Trophoblast cell (in vitro differentiated cells and primary cell): ENCODE measurements around the gene THY1.

Source experiments
- DNase-seq, 2 donors: peaks; one replicate each; pipeline ENCODE4 v3.0.0-alpha.2; 2016
- H2AFZ ChIP-seq: 2 replicates; pipeline ENCODE4 v1.6.1; 2013; ENCODE audit warnings: low read length, moderate library complexity, mild to moderate bottlenecking; ENCODE audit not compliant: insufficient read depth, poor library complexity
- H2AK5ac ChIP-seq: 2 replicates; pipeline ENCODE4 v1.6.1; 2013; ENCODE audit warnings: mild to moderate bottlenecking, low read length
- H2BK120ac ChIP-seq: 2 replicates; pipeline ENCODE4 v1.6.1; 2013; ENCODE audit warnings: low read length, mild to moderate bottlenecking, moderate library complexity; ENCODE audit not compliant: insufficient read depth, poor library complexity
- H2BK12ac ChIP-seq: 2 replicates; pipeline ENCODE4 v1.6.1; 2013; ENCODE audit warnings: mild to moderate bottlenecking, low read length, moderate library complexity
- H2BK5ac ChIP-seq: 2 replicates; pipeline ENCODE4 v1.6.1; 2013; ENCODE audit warnings: low read length, low read depth, moderate library complexity, mild to moderate bottlenecking; ENCODE audit not compliant: poor library complexity
- H3K14ac ChIP-seq: 2 replicates; pipeline ENCODE4 v1.6.1; 2013; ENCODE audit warnings: mild to moderate bottlenecking, low read length
- H3K18ac ChIP-seq: 2 replicates; pipeline ENCODE4 v1.6.1; 2013; ENCODE audit warnings: mild to moderate bottlenecking, low read length
- H3K23ac ChIP-seq: 2 replicates; pipeline ENCODE4 v1.6.1; 2013; ENCODE audit warnings: low read length
- H3K27ac ChIP-seq: 2 replicates; pipeline ENCODE4 v1.5.1; 2013; ENCODE audit warnings: low read depth, mild to moderate bottlenecking, inconsistent platforms, low read length, moderate library complexity
- H3K27me3 ChIP-seq: 2 replicates; pipeline ENCODE4 v1.6.1; 2013; ENCODE audit warnings: inconsistent platforms, mild to moderate bottlenecking, low read length, moderate library complexity; ENCODE audit not compliant: insufficient read depth
- H3K36me3 ChIP-seq, 2 experiments: 1 replicate in 1 of 2; 2 replicates in 1 of 2; pipeline ENCODE4 v1.6.1; 2013; ENCODE audit warnings: low read length in 2 of 2, mild to moderate bottlenecking in 2 of 2, moderate library complexity in 1 of 2; ENCODE audit not compliant: insufficient read depth in 2 of 2, control insufficient read depth in 1 of 2
- H3K4ac ChIP-seq: 2 replicates; pipeline ENCODE4 v1.6.1; 2013; ENCODE audit warnings: low read depth, mild to moderate bottlenecking, low read length, moderate library complexity
- H3K4me1 ChIP-seq, 2 experiments: 1 replicate in 1 of 2; 2 replicates in 1 of 2; pipeline ENCODE4 v1.6.1; 2013; ENCODE audit warnings: low read length in 2 of 2, mild to moderate bottlenecking in 2 of 2, moderate library complexity in 1 of 2; ENCODE audit not compliant: insufficient read depth in 2 of 2, control insufficient read depth in 1 of 2
- H3K4me2 ChIP-seq: 2 replicates; pipeline ENCODE4 v1.6.1; 2013; ENCODE audit warnings: inconsistent platforms, mild to moderate bottlenecking, low read length, moderate library complexity
- H3K4me3 ChIP-seq: 2 replicates; pipeline ENCODE4 v1.5.1; 2013; ENCODE audit warnings: mild to moderate bottlenecking, low read depth, low read length, inconsistent platforms
- H3K79me1 ChIP-seq: one replicate; pipeline ENCODE4 v1.6.1; 2013; ENCODE audit warnings: low read length
- H3K79me2 ChIP-seq: 2 replicates; pipeline ENCODE4 v1.6.1; 2013; ENCODE audit warnings: low read length, mild to moderate bottlenecking; ENCODE audit not compliant: control insufficient read depth, insufficient read depth, poor library complexity
- H3K9ac ChIP-seq: 2 replicates; pipeline ENCODE4 v1.6.1; 2013; ENCODE audit warnings: mild to moderate bottlenecking, low read length
- H3K9me3 ChIP-seq: 2 replicates; pipeline ENCODE4 v1.6.1; 2013; ENCODE audit warnings: low read depth, mild to moderate bottlenecking, control low read depth, inconsistent platforms, low read length; ENCODE audit not compliant: insufficient read depth
- H4K12ac ChIP-seq: 2 replicates; pipeline ENCODE4 v1.6.1; 2013; ENCODE audit warnings: low read depth, mild to moderate bottlenecking, low read length, moderate library complexity
- H4K8ac ChIP-seq: 2 replicates; pipeline ENCODE4 v1.6.1; 2013; ENCODE audit warnings: low read depth, mild to moderate bottlenecking, low read length, moderate library complexity
- H4K91ac ChIP-seq: one replicate; pipeline ENCODE4 v1.6.1; 2013; ENCODE audit warnings: low read depth, mild to moderate bottlenecking, low read length, moderate library complexity
- WGBS: extraction: QIAGEN DNeasy Blood & Tissue Kit; methylation state at CpG from one replicate; pipeline ENCODE4 v1.1.7; 2013; ENCODE audit warnings: missing lambda C conversion rate; ENCODE audit not compliant: insufficient read length, insufficient coverage; ENCODE audit errors: extremely low coverage; 5-methylcytosine and 5-hydroxymethylcytosine counted together

THY1 gene

DNA sequence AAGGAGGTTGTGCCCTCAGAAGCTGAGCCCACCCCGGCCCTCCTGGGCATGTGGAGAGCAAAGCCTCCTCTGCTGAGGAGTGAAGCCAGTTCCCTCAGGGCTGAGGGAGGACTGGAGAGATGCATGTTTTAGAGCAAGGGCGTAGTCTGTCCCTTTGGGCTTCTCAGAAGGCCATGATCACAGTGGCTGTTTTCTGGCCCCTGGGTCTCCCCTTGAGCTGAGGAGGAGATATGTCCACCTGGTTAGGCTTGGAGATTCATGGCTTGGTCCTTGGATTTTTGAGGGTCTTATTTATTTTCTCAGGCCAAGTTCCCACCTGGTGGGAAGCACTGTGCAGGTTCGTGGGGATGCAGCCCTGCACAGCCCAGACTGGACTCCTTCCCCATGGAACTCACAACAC is 46.5 kb upstream of the THY1 start:
- Histone ChIP-seq H3K4me1 (no peaks in the 10 kb centered on the region), H3K4ac (no peak overlapping the region), H3K14ac (no peak overlapping the region), H3K27me3 (no peaks in the 10 kb centered on the region), H4K12ac (no peak overlapping the region), H3K4me2 (no peak overlapping the region), H2BK12ac (no peak overlapping the region), H3K18ac (no peak overlapping the region), H2AFZ (no peak overlapping the region), H3K79me2 (no peaks in the 10 kb centered on the region), H3K4me3 (no peak overlapping the region), H2AK5ac (no peak overlapping the region), H3K27ac (no peak overlapping the region), H3K23ac (no peak overlapping the region), H3K9ac (no peak overlapping the region), H3K9me3 (peaks cover 4% of the 10 kb centered on the region), H3K36me3 (no peaks in the 10 kb centered on the region), H2BK120ac (no peak overlapping the region), H4K91ac (no peak overlapping the region), H4K8ac (no peak overlapping the region), H2BK5ac (no peak overlapping the region), H3K79me1 (no peaks in the 10 kb centered on the region)
- DNase-seq, result no peak
- no CpG with 5 or more reads among the region's 3 CpGs for WGBS

DNA sequence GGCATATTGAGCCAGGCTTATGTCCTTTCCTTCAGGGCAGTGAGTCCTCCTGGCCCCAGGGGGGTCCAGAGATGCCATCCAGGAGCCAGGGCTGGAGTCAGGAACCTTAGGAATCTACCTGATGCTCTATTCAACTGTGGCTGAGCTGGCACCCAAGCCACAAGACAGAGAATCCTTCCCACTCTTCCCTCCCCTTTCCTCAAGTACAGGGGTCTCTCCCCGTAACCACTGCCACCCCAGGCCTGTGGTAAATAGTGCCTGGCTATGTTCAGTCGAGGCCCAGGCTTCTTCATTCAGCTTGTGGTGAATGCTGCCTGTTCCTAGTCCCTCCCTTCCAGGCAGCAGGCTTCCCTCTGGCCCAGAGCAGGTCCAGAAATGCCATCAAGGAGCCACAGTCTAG is 45.5 kb upstream of the THY1 start:
- H3K4me3 ChIP-seq, result peak overlapping the region; percentile 13
- H2BK12ac ChIP-seq, result no peak overlapping the region
- H2BK120ac ChIP-seq, result no peak overlapping the region
- H3K36me3 ChIP-seq, result no peaks in the 10 kb centered on the region
- H2AK5ac ChIP-seq, result no peak overlapping the region
- no peak overlapping the region for H4K8ac ChIP-seq
- no peak overlapping the region for H3K27ac ChIP-seq
- no peak overlapping the region for H2BK5ac ChIP-seq
- H3K14ac ChIP-seq, result no peak overlapping the region
- H3K4me1 ChIP-seq, result no peaks in the 10 kb centered on the region
- no peak overlapping the region for H3K23ac ChIP-seq
- peaks cover 4% of the 10 kb centered on the region for H3K9me3 ChIP-seq
- no peak overlapping the region for H3K18ac ChIP-seq
- no peak for DNase-seq
- H3K4ac ChIP-seq, result no peak overlapping the region
- no peak overlapping the region for H3K4me2 ChIP-seq
- H4K12ac ChIP-seq, result no peak overlapping the region
- no peak overlapping the region for H4K91ac ChIP-seq
- no peak overlapping the region for H2AFZ ChIP-seq
- H3K79me1 ChIP-seq, result no peaks in the 10 kb centered on the region
- no peak overlapping the region for H3K9ac ChIP-seq
- no CpG with 5 or more reads among the region's 2 CpGs for WGBS
- no peaks in the 10 kb centered on the region for H3K27me3 ChIP-seq
- no peaks in the 10 kb centered on the region for H3K79me2 ChIP-seq

DNA sequence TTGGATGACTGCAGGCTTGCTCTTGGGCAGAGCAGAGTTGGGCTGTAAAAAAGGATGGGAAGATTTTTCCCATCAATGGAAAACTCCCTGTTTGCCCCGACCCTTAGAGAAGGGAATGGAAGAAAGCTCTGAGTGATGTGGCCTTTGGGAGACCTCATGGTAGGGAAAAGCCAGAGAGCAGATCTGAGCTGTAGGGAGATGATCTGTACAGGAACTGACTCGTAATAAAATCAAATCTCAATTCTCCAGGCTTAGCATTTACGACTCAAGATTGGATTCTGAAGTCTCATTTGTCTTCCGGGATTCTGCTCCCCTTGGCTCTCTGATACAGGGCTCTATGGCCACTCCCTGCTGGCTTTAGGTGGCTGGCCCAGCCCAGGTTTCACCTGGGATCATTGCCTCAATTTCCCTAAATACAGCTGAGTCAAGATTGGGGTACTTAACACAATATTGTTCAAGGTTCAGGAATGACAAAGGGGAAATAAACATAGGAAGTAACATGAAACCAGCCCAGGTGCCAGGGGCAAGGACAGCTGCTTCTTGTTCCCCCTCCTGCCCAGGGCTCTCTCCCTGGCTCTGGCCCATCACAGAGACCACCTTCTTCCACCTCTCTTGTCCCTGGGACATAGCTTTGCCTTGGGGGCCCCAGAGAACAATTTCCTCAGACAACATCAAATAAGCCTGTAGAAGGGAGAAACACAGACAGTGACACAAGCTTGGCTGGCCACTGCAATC is 38.4 kb upstream of the THY1 start:
- DNase-seq, result no peak
- H3K23ac ChIP-seq, result no peak overlapping the region
- no peak overlapping the region for H2BK120ac ChIP-seq
- H3K36me3 ChIP-seq, result no peaks in the 10 kb centered on the region
- no peak overlapping the region for H3K4me3 ChIP-seq
- H3K27ac ChIP-seq, result no peak overlapping the region
- H2AK5ac ChIP-seq, result no peak overlapping the region
- no peaks in the 10 kb centered on the region for H3K79me2 ChIP-seq
- no peaks in the 10 kb centered on the region for H3K27me3 ChIP-seq
- no peak overlapping the region for H2BK5ac ChIP-seq
- no peak overlapping the region for H2BK12ac ChIP-seq
- H3K4me1 ChIP-seq, result no peaks in the 10 kb centered on the region
- H4K91ac ChIP-seq, result no peak overlapping the region
- no peak overlapping the region for H2AFZ ChIP-seq
- H3K79me1 ChIP-seq, result no peaks in the 10 kb centered on the region
- H3K18ac ChIP-seq, result no peak overlapping the region
- no peak overlapping the region for H3K4ac ChIP-seq
- H4K12ac ChIP-seq, result no peak overlapping the region
- no peak overlapping the region for H3K14ac ChIP-seq
- no CpG with 5 or more reads among the region's 4 CpGs for WGBS
- no peaks in the 10 kb centered on the region for H3K9me3 ChIP-seq
- no peak overlapping the region for H4K8ac ChIP-seq
- H3K9ac ChIP-seq, result no peak overlapping the region
- no peak overlapping the region for H3K4me2 ChIP-seq

- Histone ChIP-seq H3K18ac (no peak overlapping the region), H4K12ac (no peak overlapping the region), H3K14ac (no peak overlapping the region), H3K27me3 (no peaks in the 10 kb centered on the region), H3K23ac (no peak overlapping the region), H4K8ac (no peak overlapping the region), H3K36me3 (no peaks in the 10 kb centered on the region), H4K91ac (no peak overlapping the region), H3K9me3 (no peaks in the 10 kb centered on the region), H3K9ac (no peak overlapping the region), H3K4ac (no peak overlapping the region), H3K79me1 (no peaks in the 10 kb centered on the region), H2BK120ac (no peak overlapping the region), H3K79me2 (no peaks in the 10 kb centered on the region), H3K4me3 (no peak overlapping the region), H2BK5ac (no peak overlapping the region), H3K27ac (no peak overlapping the region), H2AFZ (no peak overlapping the region), H2AK5ac (no peak overlapping the region), H2BK12ac (no peak overlapping the region), H3K4me2 (no peak overlapping the region), H3K4me1 (no peaks in the 10 kb centered on the region)
- no CpG with 5 or more reads among the region's 4 CpGs for WGBS
- no peak for DNase-seq
These were observed 37.6 kb upstream of the THY1 start for GRCh38 chr11:119460582-119460981.
